Astrocyte of the cerebellum (primary cell): ENCODE results near the gene GAS1.

ENCODE experiments used
- DNase-seq: peaks from one replicate; pipeline ENCODE4 v3.0.0-alpha.2; 2011; ENCODE audit warnings: low read depth
- H3K4me3 ChIP-seq: 2 replicates; pipeline ENCODE4 v1.5.1; 2011; ENCODE audit warnings: mild to moderate bottlenecking, low read depth, low read length, moderate library complexity
- CTCF ChIP-seq: IDR thresholded peaks from 2 replicates; pipeline ENCODE4 v1.5.1; 2012; ENCODE audit warnings: low read length, low read depth, moderate library complexity, mild to moderate bottlenecking; ENCODE audit errors: missing control alignments
- in situ Hi-C: cut with HindIII; loops from 2 replicates; pipeline ENCODE4 v1.10.0; 2017; ENCODE audit warnings: low sequenced_read_pairs

The GAS1 gene

GRCh38 chr9:86947146-86948073 is at the start of gene GAS1:
Gene GAS1, minus strand, starts transcription at chr9:86947506. Its CDS starts 727 bp downstream, at chr9:86946779.
- no peak for TF ChIP-seq CTCF
- peak within 1 kb of the TSS; percentile 63 for H3K4me3 ChIP-seq
- in situ Hi-C loops: loop anchor here (25.0 kb wide), 1 partner anchor 310 kb away; no protein-coding TSS in a partner anchor
- DNase-seq: peak; percentile 92

- DNase-seq: no peak
- no peak for TF ChIP-seq CTCF
- in situ Hi-C loops: no loop called here
- H3K4me3 ChIP-seq: no peak overlapping the region
Observed at GRCh38 chr9:86994231-86994630, 46.9 kb upstream of the GAS1 start.

- no peak overlapping the region for H3K4me3 ChIP-seq
- in situ Hi-C loops: no loop called here
- TF ChIP-seq CTCF: no peak
- DNase-seq: no peak
Observed at GRCh38 chr9:86993830-86994229, 46.5 kb upstream of the GAS1 start.

GRCh38 chr9:86991077-86991476 is 43.8 kb upstream of the GAS1 start:
- in situ Hi-C loops: no loop called here
- no peak for DNase-seq
- no peak for TF ChIP-seq CTCF
- no peak overlapping the region for H3K4me3 ChIP-seq

GRCh38 chr9:86990290-86990689 is 43.0 kb upstream of the GAS1 start:
- H3K4me3 ChIP-seq: no peak overlapping the region
- no peak for DNase-seq
- in situ Hi-C loops: no loop called here
- TF ChIP-seq CTCF: no peak

- in situ Hi-C loops: no loop called here
- H3K4me3 ChIP-seq: no peak overlapping the region
- TF ChIP-seq CTCF: no peak
- no peak for DNase-seq
Observed at GRCh38 chr9:86987900-86988299, 40.6 kb upstream of the GAS1 start.
